OCI-LY3 (cell line): Measurements from ENCODE around the gene GFRA1.
"Not testable (repeated sequence)": the region's sequence is repeated elsewhere in the genome, so short reads cannot be mapped to it uniquely, and the experiment has no call there.

Source experiments
- H2AFZ ChIP-seq: fragments of 200-600, 300-600 bp; shearing (Covaris generic); 2 replicates; pipeline ENCODE4 v1.6.0; 2014; ENCODE audit warnings: antibody characterized with exemption, low read depth, low read length
- H3K27ac ChIP-seq: fragments of 200-600, 300-600 bp; sonication (generic); 2 replicates; pipeline ENCODE4 v1.5.1; 2014; ENCODE audit warnings: mild to moderate bottlenecking, low read length, moderate library complexity, mixed read lengths
- H3K27me3 ChIP-seq: fragments of 200-600, 300-600 bp; sonication (generic); 2 replicates; pipeline ENCODE4 v1.6.1; 2014; ENCODE audit warnings: low read depth, low read length, mixed read lengths
- H3K36me3 ChIP-seq: fragments of 200-600, 300-600 bp; sonication (generic); replicated peaks from 2 replicates; pipeline ENCODE3; 2014; ENCODE audit warnings: low read depth, low read length, mixed read lengths
- H3K4me1 ChIP-seq: fragments of 300-600, 200-600 bp; sonication (generic); 2 replicates; pipeline ENCODE4 v1.6.1; 2014; ENCODE audit warnings: low read length, mixed read lengths
- H3K4me2 ChIP-seq: fragments of 200-600, 300-600 bp; sonication (generic); 2 replicates; pipeline ENCODE4 v1.6.1; 2014; ENCODE audit warnings: low read length, mixed read lengths
- H3K4me3 ChIP-seq: fragments of 300-600, 200-600 bp; sonication (generic); 2 replicates; pipeline ENCODE4 v1.5.1; 2014; ENCODE audit warnings: antibody characterized with exemption, mild to moderate bottlenecking, low read length, moderate library complexity
- H3K79me2 ChIP-seq: fragments of 300-600, 200-600 bp; shearing (Covaris generic); 2 replicates; pipeline ENCODE4 v1.6.1; 2014; ENCODE audit warnings: mild to moderate bottlenecking, low read length, mixed read lengths
- H3K9ac ChIP-seq: fragments of 300-600, 200-600 bp; shearing (Covaris generic); 2 replicates; pipeline ENCODE4 v1.6.0; 2014; ENCODE audit warnings: mild to moderate bottlenecking, low read length, moderate library complexity
- H3K9me3 ChIP-seq: fragments of 200-600, 300-600 bp; shearing (Covaris generic); 2 replicates; pipeline ENCODE4 v1.6.1; 2014; ENCODE audit warnings: low read length, mixed read lengths; ENCODE audit not compliant: insufficient read depth
- H4K20me1 ChIP-seq: fragments of 200-600, 300-600 bp; sonication (generic); 2 replicates; pipeline ENCODE4 v1.6.1; 2016; ENCODE audit warnings: low read length, mixed read lengths; ENCODE audit not compliant: insufficient read depth
- EZH2phosphoT487 ChIP-seq: fragments of 200-600 bp; shearing (Covaris generic); IDR thresholded peaks from 2 replicates; pipeline ENCODE4 v1.6.1; 2018; ENCODE audit warnings: antibody characterized with exemption, mixed run types, low read depth
- TF ChIP-seq, protein P1 (sequence below): fragments of 200-600, 300-600 bp; sonication (generic); IDR thresholded peaks from 2 replicates; pipeline ENCODE4 v1.5.1; 2014; ENCODE audit warnings: antibody characterized with exemption, low read length, low read depth

The GFRA1 gene

GRCh38 chr10:116170815-116171250, 102.2 kb downstream of the GFRA1 start:
- H3K4me1 ChIP-seq, result no peaks in the 10 kb centered on the region
- H3K79me2 ChIP-seq, result no peaks in the 10 kb centered on the region
- no peak overlapping the region for H3K27ac ChIP-seq
- H4K20me1 ChIP-seq, result no peaks in the 10 kb centered on the region
- H3K9ac ChIP-seq, result no peak overlapping the region
- TF ChIP-seq, protein P1, sequence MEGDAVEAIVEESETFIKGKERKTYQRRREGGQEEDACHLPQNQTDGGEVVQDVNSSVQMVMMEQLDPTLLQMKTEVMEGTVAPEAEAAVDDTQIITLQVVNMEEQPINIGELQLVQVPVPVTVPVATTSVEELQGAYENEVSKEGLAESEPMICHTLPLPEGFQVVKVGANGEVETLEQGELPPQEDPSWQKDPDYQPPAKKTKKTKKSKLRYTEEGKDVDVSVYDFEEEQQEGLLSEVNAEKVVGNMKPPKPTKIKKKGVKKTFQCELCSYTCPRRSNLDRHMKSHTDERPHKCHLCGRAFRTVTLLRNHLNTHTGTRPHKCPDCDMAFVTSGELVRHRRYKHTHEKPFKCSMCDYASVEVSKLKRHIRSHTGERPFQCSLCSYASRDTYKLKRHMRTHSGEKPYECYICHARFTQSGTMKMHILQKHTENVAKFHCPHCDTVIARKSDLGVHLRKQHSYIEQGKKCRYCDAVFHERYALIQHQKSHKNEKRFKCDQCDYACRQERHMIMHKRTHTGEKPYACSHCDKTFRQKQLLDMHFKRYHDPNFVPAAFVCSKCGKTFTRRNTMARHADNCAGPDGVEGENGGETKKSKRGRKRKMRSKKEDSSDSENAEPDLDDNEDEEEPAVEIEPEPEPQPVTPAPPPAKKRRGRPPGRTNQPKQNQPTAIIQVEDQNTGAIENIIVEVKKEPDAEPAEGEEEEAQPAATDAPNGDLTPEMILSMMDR, result no peak
- TF ChIP-seq EZH2phosphoT487, result no peak
- no peak overlapping the region for H2AFZ ChIP-seq
- H3K27me3 ChIP-seq, result no peaks in the 10 kb centered on the region
- no peak overlapping the region for H3K4me3 ChIP-seq
- no peak overlapping the region for H3K4me2 ChIP-seq
- H3K36me3 ChIP-seq, result no peaks in the 10 kb centered on the region
- no peaks in the 10 kb centered on the region for H3K9me3 ChIP-seq

- Histone ChIP-seq H3K4me3 (no peak overlapping the region), H3K36me3 (no peaks in the 10 kb centered on the region), H3K9ac (no peak overlapping the region), H3K27ac (no peak overlapping the region), H3K9me3 (no peaks in the 10 kb centered on the region), H3K79me2 (no peaks in the 10 kb centered on the region), H3K4me1 (no peaks in the 10 kb centered on the region), H2AFZ (no peak overlapping the region), H4K20me1 (no peaks in the 10 kb centered on the region), H3K4me2 (no peak overlapping the region), H3K27me3 (no peaks in the 10 kb centered on the region)
- TF ChIP-seq, protein P1, result no peak
- TF ChIP-seq EZH2phosphoT487, result no peak
These were observed 103.1 kb downstream of the GFRA1 start for GRCh38 chr10:116169782-116170445.

GRCh38 chr10:116168745-116169144, 104.3 kb downstream of the GFRA1 start:
- H3K36me3 ChIP-seq, result no peaks in the 10 kb centered on the region
- H3K79me2 ChIP-seq, result no peaks in the 10 kb centered on the region
- H3K4me3 ChIP-seq, result no peak overlapping the region
- no peak for TF ChIP-seq EZH2phosphoT487
- TF ChIP-seq, protein P1, result no peak
- H4K20me1 ChIP-seq, result no peaks in the 10 kb centered on the region
- no peaks in the 10 kb centered on the region for H3K9me3 ChIP-seq
- H3K4me1 ChIP-seq, result no peaks in the 10 kb centered on the region
- H3K27me3 ChIP-seq, result no peaks in the 10 kb centered on the region
- no peak overlapping the region for H3K9ac ChIP-seq
- no peak overlapping the region for H3K4me2 ChIP-seq
- H2AFZ ChIP-seq, result no peak overlapping the region
- no peak overlapping the region for H3K27ac ChIP-seq

DNA sequence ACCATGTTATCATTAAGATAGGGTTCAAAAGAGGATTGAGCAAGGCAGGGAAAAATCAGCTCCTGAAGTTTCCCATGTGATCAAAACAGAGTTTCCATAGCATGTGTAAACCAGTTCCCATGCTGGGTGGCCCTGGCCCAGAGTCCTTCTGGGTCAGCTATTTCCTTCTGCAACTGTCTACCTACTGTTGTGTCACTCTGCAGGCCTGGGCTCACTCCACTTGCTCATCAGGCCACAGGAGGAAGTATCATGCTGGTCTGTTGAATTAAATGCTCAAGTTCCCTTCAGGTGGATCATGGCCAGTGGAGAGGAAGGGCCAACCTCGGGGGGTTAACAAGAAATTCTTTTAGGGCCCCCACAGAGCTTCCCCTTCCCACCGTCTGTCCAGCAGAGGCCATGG, 104.7 kb downstream of the GFRA1 start:
- Histone ChIP-seq H3K79me2 (no peaks in the 10 kb centered on the region), H3K36me3 (no peaks in the 10 kb centered on the region), H2AFZ (no peak overlapping the region), H3K4me1 (no peaks in the 10 kb centered on the region), H3K4me3 (no peak overlapping the region), H3K9me3 (no peaks in the 10 kb centered on the region), H3K27me3 (no peaks in the 10 kb centered on the region), H4K20me1 (no peaks in the 10 kb centered on the region), H3K27ac (no peak overlapping the region), H3K9ac (no peak overlapping the region), H3K4me2 (no peak overlapping the region)
- TF ChIP-seq, protein P1, result no peak
- TF ChIP-seq EZH2phosphoT487, result no peak

DNA sequence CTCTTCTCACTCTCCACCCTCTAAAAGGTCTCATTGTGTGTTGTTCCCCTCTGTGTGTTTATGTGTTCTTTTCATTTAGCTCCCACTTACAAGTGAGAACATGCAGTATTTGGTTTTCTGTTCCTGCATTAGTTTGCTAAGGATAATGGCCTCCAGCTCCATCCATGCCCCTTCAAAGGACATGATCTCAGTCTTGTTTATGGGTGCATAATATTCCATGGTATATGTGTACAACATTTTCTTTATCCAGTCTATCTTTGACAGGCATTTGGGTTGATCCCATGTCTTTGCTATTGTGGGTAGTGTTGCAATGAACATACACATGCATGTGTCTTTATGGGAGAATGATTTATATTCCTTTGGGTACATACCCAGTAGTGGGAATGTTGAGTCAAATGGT, 107.1 kb downstream of the GFRA1 start:
- not testable (repeated sequence) for H4K20me1 ChIP-seq, H3K36me3 ChIP-seq, H3K4me1 ChIP-seq, H3K4me2 ChIP-seq, H2AFZ ChIP-seq, H3K4me3 ChIP-seq, H3K9ac ChIP-seq, H3K79me2 ChIP-seq, H3K9me3 ChIP-seq, H3K27me3 ChIP-seq, H3K27ac ChIP-seq
